ENCODE data around the gene EFR3B.

Gene EFR3B

DNA sequence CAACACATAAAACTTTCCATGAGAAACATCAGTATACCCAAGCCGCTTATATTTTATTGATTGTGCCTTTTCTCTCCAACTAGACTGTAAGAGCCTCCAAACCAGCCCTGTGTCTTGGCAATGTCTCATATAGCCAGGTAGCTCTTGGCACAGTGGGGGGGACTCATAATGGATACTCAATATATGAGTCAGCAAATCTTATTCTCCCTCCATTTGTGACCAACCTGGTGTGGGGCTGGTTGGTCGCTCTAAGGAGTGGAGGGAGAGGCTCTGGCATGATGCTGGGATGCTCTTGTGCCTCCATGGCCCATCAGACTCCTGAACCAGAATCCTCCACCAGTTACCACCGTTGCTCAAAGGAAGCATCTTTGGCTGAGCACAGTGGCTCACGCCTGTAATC lies 32.0 kb downstream of the EFR3B start:
- Histone ChIP-seq H3K9me3 (ENCODE audit: insufficient read depth, low read length) (no peaks in the 10 kb centered on the region), H3K79me2 (ENCODE audit: insufficient read depth, low read length) (no peaks in the 10 kb centered on the region)

GRCh38 chr2:25074826-25075225 lies 33.0 kb downstream of the EFR3B start:
- no peaks in the 10 kb centered on the region for H3K9me2 ChIP-seq (replicated peaks; ENCODE audit: insufficient read depth, low read length)
- H3K9me3 ChIP-seq (ENCODE audit: insufficient read depth, low read length): no peaks in the 10 kb centered on the region
- no peaks in the 10 kb centered on the region for H4K20me1 ChIP-seq (ENCODE audit: low read depth, low read length)
- H3K27ac ChIP-seq (ENCODE audit: low read depth, low read length): no peak overlapping the region
- H3K79me2 ChIP-seq (ENCODE audit: insufficient read depth, low read length): no peaks in the 10 kb centered on the region
- TF ChIP-seq CTCF (IDR thresholded peaks at IDR 0.05; ENCODE audit: insufficient read depth, low read length, poor library complexity, severe bottlenecking): no peak
- no peak for TF ChIP-seq EZH2phosphoT487 (conservative IDR thresholded peaks at IDR 0.05; ENCODE audit: low read length)
- H3K4me2 ChIP-seq (ENCODE audit: low read depth, low read length, poor library complexity, severe bottlenecking): no peak overlapping the region
- no peaks in the 10 kb centered on the region for H3K36me3 ChIP-seq (ENCODE audit: low read length)
- H3F3A ChIP-seq (ENCODE audit: insufficient read depth): no peaks in the 10 kb centered on the region
- no peak overlapping the region for H3K4me3 ChIP-seq (ENCODE audit: insufficient read depth, low read length, poor library complexity, severe bottlenecking)
- no peak overlapping the region for H2AFZ ChIP-seq (ENCODE audit: low read depth, low read length, severe bottlenecking)
- no peak overlapping the region for H3K9ac ChIP-seq (ENCODE audit: low read length)
- no peaks in the 10 kb centered on the region for H3K27me3 ChIP-seq (ENCODE audit: low read length)

More for the DNA sequence above, 32.0 kb downstream of the EFR3B start:
- H4K20me1 ChIP-seq (ENCODE audit: low read depth, low read length): no peaks in the 10 kb centered on the region
- H3F3A ChIP-seq (ENCODE audit: insufficient read depth): no peaks in the 10 kb centered on the region
- no peak for TF ChIP-seq CTCF (IDR thresholded peaks at IDR 0.05; ENCODE audit: insufficient read depth, low read length, poor library complexity, severe bottlenecking)
- TF ChIP-seq EZH2phosphoT487 (conservative IDR thresholded peaks at IDR 0.05; ENCODE audit: low read length): no peak
- H3K27ac ChIP-seq (ENCODE audit: low read depth, low read length): no peak overlapping the region
- H3K4me3 ChIP-seq (ENCODE audit: insufficient read depth, low read length, poor library complexity, severe bottlenecking): no peak overlapping the region
- H3K36me3 ChIP-seq (ENCODE audit: low read length): no peaks in the 10 kb centered on the region
- H2AFZ ChIP-seq (ENCODE audit: low read depth, low read length, severe bottlenecking): no peak overlapping the region
- H3K27me3 ChIP-seq (ENCODE audit: low read length): no peaks in the 10 kb centered on the region
- no peak overlapping the region for H3K9ac ChIP-seq (ENCODE audit: low read length)
- no peak overlapping the region for H3K4me2 ChIP-seq (ENCODE audit: low read depth, low read length, poor library complexity, severe bottlenecking)
- H3K9me2 ChIP-seq (replicated peaks; ENCODE audit: insufficient read depth, low read length): no peaks in the 10 kb centered on the region

- no peaks in the 10 kb centered on the region for H3K79me2 ChIP-seq (ENCODE audit: insufficient read depth, low read length)
- H3F3A ChIP-seq (ENCODE audit: insufficient read depth): no peaks in the 10 kb centered on the region
- no peak overlapping the region for H3K9ac ChIP-seq (ENCODE audit: low read length)
- H3K4me2 ChIP-seq (ENCODE audit: low read depth, low read length, poor library complexity, severe bottlenecking): no peak overlapping the region
- no peak overlapping the region for H3K27ac ChIP-seq (ENCODE audit: low read depth, low read length)
- H3K4me3 ChIP-seq (ENCODE audit: insufficient read depth, low read length, poor library complexity, severe bottlenecking): no peak overlapping the region
- no peaks in the 10 kb centered on the region for H4K20me1 ChIP-seq (ENCODE audit: low read depth, low read length)
- no peak overlapping the region for H2AFZ ChIP-seq (ENCODE audit: low read depth, low read length, severe bottlenecking)
- H3K27me3 ChIP-seq (ENCODE audit: low read length): no peaks in the 10 kb centered on the region
- H3K36me3 ChIP-seq (ENCODE audit: low read length): no peaks in the 10 kb centered on the region
- H3K9me2 ChIP-seq (replicated peaks; ENCODE audit: insufficient read depth, low read length): no peaks in the 10 kb centered on the region
- TF ChIP-seq EZH2phosphoT487 (conservative IDR thresholded peaks at IDR 0.05; ENCODE audit: low read length) (no peak), CTCF (IDR thresholded peaks at IDR 0.05; ENCODE audit: insufficient read depth, low read length, poor library complexity, severe bottlenecking) (no peak)
- no peaks in the 10 kb centered on the region for H3K9me3 ChIP-seq (ENCODE audit: insufficient read depth, low read length)
Measured at GRCh38 chr2:25076749-25077148, 34.9 kb downstream of the EFR3B start.
